B cell (primary cell): ENCODE results near the gene G2E3. TPM values are rescaled to one million over a fixed set of nuclear protein-coding genes. Genes with fewer than 3 reads are reported as not detected.

ENCODE experiments used
- ATAC-seq: fragments of 200-7000 bp; cut with Tn5 transposase; one replicate; pipeline ENCODE4 v1.10.0; 2021; ENCODE audit warnings: low read depth, mild to moderate bottlenecking, moderate number of reproducible peaks, moderate library complexity
- CTCF ChIA-PET: fragments of 350-600 bp; sonication (Branson Sonifier 250); formaldehyde crosslinking; loops from one replicate; lab custom pipeline; 2021; ENCODE audit warnings: antibody characterized with exemption, inconsistent platforms; lab: Charles Lee
- POLR2A ChIA-PET: fragments of 350-600 bp; sonication (Branson Sonifier 250); formaldehyde crosslinking; loops from one replicate; lab custom pipeline; 2021; ENCODE audit warnings: antibody characterized with exemption; lab: Charles Lee
- DNase-seq: peaks from one replicate; pipeline ENCODE4 v3.0.0; 2013
- H2AFZ ChIP-seq: 2 replicates; pipeline ENCODE4 v1.6.1; 2012; ENCODE audit warnings: mild to moderate bottlenecking, low read depth, low read length; ENCODE audit not compliant: insufficient read depth, poor library complexity, severe bottlenecking
- H3K27ac ChIP-seq, 2 donors: 1 replicate in 1 of 2; 2 replicates in 1 of 2; pipeline ENCODE4 v1.5.1; 2012 to 2013; ENCODE audit warnings: low read length in 2 of 2, mild to moderate bottlenecking in 2 of 2, moderate library complexity in 1 of 2
- H3K27me3 ChIP-seq, 4 experiments: fragments of 200-600 bp in 1 of 4; sonication (generic) in 1 of 4; replicated peaks in 1 of 4; 1 replicate in 2 of 4; 2 replicates in 2 of 4; pipeline versions ENCODE4 v1.6.1 to v1.7.0; 2013 to 2016; ENCODE audit warnings: low read length in 3 of 4, mild to moderate bottlenecking in 2 of 4, mixed read lengths in 1 of 4, moderate library complexity in 1 of 4; ENCODE audit not compliant: insufficient read depth in 4 of 4, control insufficient read depth in 3 of 4; ENCODE audit errors: control extremely low read depth in 1 of 4
- H3K36me3 ChIP-seq, 2 experiments: replicated peaks in 1 of 2; 1 replicate in 1 of 2; 2 replicates in 1 of 2; pipeline versions ENCODE4 v1.6.1 to v1.7.1; 2013; ENCODE audit warnings: low read length in 1 of 2; ENCODE audit not compliant: insufficient read depth in 2 of 2, control insufficient read depth in 1 of 2; ENCODE audit errors: control extremely low read depth in 1 of 2, extremely low read depth in 1 of 2
- H3K4me1 ChIP-seq, 2 donors: fragments of 200-600 bp in 1 of 2; sonication (generic) in 1 of 2; 1 replicate in 1 of 2; 2 replicates in 1 of 2; pipeline versions ENCODE4 v1.5.1 to v1.6.1; 2013 to 2017; ENCODE audit warnings: low read length in 2 of 2; ENCODE audit not compliant: control insufficient read depth in 2 of 2, insufficient read depth in 2 of 2
- H3K4me2 ChIP-seq: replicated peaks from 2 replicates; pipeline ENCODE3; 2012; ENCODE audit warnings: mild to moderate bottlenecking, low read depth, low read length; ENCODE audit not compliant: poor library complexity, severe bottlenecking
- H3K4me3 ChIP-seq, 5 experiments: fragments of 200-600 bp in 1 of 5; sonication (generic) in 1 of 5; 1 replicate in 3 of 5; 2 replicates in 2 of 5; pipeline versions ENCODE4 v1.5.1 to v1.7.0; 2011 to 2016; ENCODE audit warnings: low read length in 4 of 5, mild to moderate bottlenecking in 4 of 5, low read depth in 2 of 5, control low read depth in 1 of 5, moderate library complexity in 1 of 5; ENCODE audit not compliant: insufficient read depth in 1 of 5; ENCODE audit errors: control extremely low read depth in 1 of 5, extremely low read depth in 1 of 5
- H3K79me2 ChIP-seq: fragments of 200-600 bp; sonication (generic); one replicate; pipeline ENCODE4 v1.6.0; 2016; ENCODE audit warnings: low read length; ENCODE audit not compliant: control insufficient read depth, insufficient read depth
- H3K9ac ChIP-seq: fragments of 200-600 bp; sonication (generic); 2 replicates; pipeline ENCODE4 v1.6.1; 2017; ENCODE audit warnings: mild to moderate bottlenecking, low read length, moderate library complexity
- H3K9me3 ChIP-seq, 3 donors: one replicate each; pipeline versions ENCODE4 v1.6.1 to v1.7.1; 2013; ENCODE audit warnings: low read length in 2 of 3; ENCODE audit not compliant: control insufficient read depth in 2 of 3, insufficient read depth in 1 of 3; ENCODE audit errors: control extremely low read depth in 1 of 3
- H4K20me1 ChIP-seq: 2 replicates; pipeline ENCODE4 v1.6.0; 2012; ENCODE audit warnings: mild to moderate bottlenecking, low read length; ENCODE audit not compliant: insufficient read depth, control insufficient read depth, poor library complexity, severe bottlenecking
- H3K27ac Mint-ChIP-seq: one replicate; pipeline ENCODE4 v1.8.0; 2021; ENCODE audit warnings: mixed read lengths
- H3K27me3 Mint-ChIP-seq: one replicate; pipeline ENCODE4 v1.8.0; 2021; ENCODE audit warnings: mixed read lengths
- H3K4me1 Mint-ChIP-seq: one replicate; pipeline ENCODE4 v1.8.0; 2021; ENCODE audit warnings: mixed read lengths
- H3K4me3 Mint-ChIP-seq: one replicate; pipeline ENCODE4 v1.8.0; 2021; ENCODE audit warnings: mixed read lengths
- H3K9me3 Mint-ChIP-seq: one replicate; pipeline ENCODE4 v1.8.0; 2022; ENCODE audit warnings: mixed read lengths; ENCODE audit not compliant: insufficient read depth
- CTCF ChIP-seq: fragments of 200-600 bp; IDR thresholded peaks from one replicate; pipeline ENCODE4 v1.8.0; 2022; ENCODE audit warnings: antibody characterized with exemption, mild to moderate bottlenecking
- EZH2 ChIP-seq: IDR thresholded peaks from 2 replicates; pipeline ENCODE4 v1.6.1; 2012; ENCODE audit warnings: borderline replicate concordance, low read depth, mild to moderate bottlenecking, moderate library complexity, low read length; ENCODE audit not compliant: insufficient read depth, poor library complexity, severe bottlenecking
- WGBS: methylation state at CpG from one replicate; pipeline ENCODE4 v1.1.5; 2013; ENCODE audit warnings: missing lambda C conversion rate; ENCODE audit not compliant: insufficient coverage; 5-methylcytosine and 5-hydroxymethylcytosine counted together
- intact Hi-C: fragments of 100-400 bp; cut with micrococcal nuclease; formaldehyde crosslinking; loops from one replicate; pipeline ENCODE4 v1.10.0; 2022
- polyA plus RNA-seq: library from polyadenylated mRNA; depleted of rRNA; stranded (reverse); fragments of >200 nt; gene quantifications from 2 replicates; pipeline ENCODE4 v1.2.3, GENCODE V29; 2012
- total RNA-seq, 2 donors: library from RNA; stranded (reverse); fragments of 120-200 nt in 1 of 2; gene quantifications; 1 replicate in 1 of 2; 2 replicates in 1 of 2; pipeline versions ENCODE4 v1.2.3 to v1.2.4, GENCODE V29; 2013 to 2022

Gene G2E3
- total and polyA plus RNA-seq, 2 donors (not counting 1 experiment from before 2014, with no cell fraction given), result 6.2 to 29.2 TPM

- no peak for ATAC-seq
- Histone ChIP-seq H3K27me3 (peaks cover 0 to 8% (median 2%) of the 10 kb centered on the region in 4 experiments), H3K27ac (no peak overlapping the region), H3K9me3 (peaks cover 0 to 13% (median 0%) of the 10 kb centered on the region in 3 donors), H2AFZ (no peak overlapping the region), H3K4me2 (no peak overlapping the region), H3K36me3 (no peaks in the 10 kb centered on the region), H4K20me1 (no peaks in the 10 kb centered on the region), H3K4me3 (no peak overlapping the region), H3K4me1 (no peaks in the 10 kb centered on the region), H3K9ac (no peak overlapping the region), H3K79me2 (no peaks in the 10 kb centered on the region)
- no peak overlapping the region for H3K4me3 Mint-ChIP-seq
- peaks cover 35% of the 10 kb centered on the region for H3K27me3 Mint-ChIP-seq
- POLR2A ChIA-PET, result no interaction called here
- DNase-seq, result no peak
- TF ChIP-seq EZH2 (no peak), CTCF (no peak)
- H3K9me3 Mint-ChIP-seq, result no peaks in the 10 kb centered on the region
- CTCF ChIA-PET, result no interaction called here
- WGBS, result 97% methylated on average over 37 of the region's 40 CpGs
- no peaks in the 10 kb centered on the region for H3K4me1 Mint-ChIP-seq
- intact Hi-C loops, result no loop called here
- no peak overlapping the region for H3K27ac Mint-ChIP-seq
Observed at GRCh38 chr14:30547388-30548048, 11.4 kb upstream of the G2E3 start.

GRCh38 chr14:30550335-30550734, 8.6 kb upstream of the G2E3 start:
- Histone ChIP-seq H3K79me2 (no peaks in the 10 kb centered on the region), H4K20me1 (no peaks in the 10 kb centered on the region), H3K36me3 (no peaks in the 10 kb centered on the region), H3K4me3 (no peak overlapping the region), H2AFZ (no peak overlapping the region), H3K27me3 (peaks cover 0 to 8% (median 2%) of the 10 kb centered on the region in 4 experiments), H3K4me2 (no peak overlapping the region), H3K9me3 (peaks cover 0 to 13% (median 0%) of the 10 kb centered on the region in 3 donors), H3K4me1 (no peaks in the 10 kb centered on the region), H3K9ac (no peak overlapping the region), H3K27ac (no peak overlapping the region)
- DNase-seq (no peak), ATAC-seq (no peak)
- H3K4me3 Mint-ChIP-seq, result no peak overlapping the region
- intact Hi-C loops, result loop anchor here (10.0 kb wide), 1 partner anchor 904 kb away; the partner anchor contains the start of gene DTD2
- H3K9me3 Mint-ChIP-seq, result no peaks in the 10 kb centered on the region
- TF ChIP-seq EZH2, result no peak
- TF ChIP-seq CTCF, result no peak
- peaks cover 24% of the 10 kb centered on the region for H3K27me3 Mint-ChIP-seq
- POLR2A ChIA-PET, result no interaction called here
- H3K4me1 Mint-ChIP-seq, result peaks cover 2% of the 10 kb centered on the region
- H3K27ac Mint-ChIP-seq, result no peak overlapping the region
- CTCF ChIA-PET, result interaction anchor here (1.5 kb wide), 1 partner anchor 28 kb away, joined by 4 read pairs; no protein-coding TSS in a partner anchor
